GM23248 (cell line): ENCODE measurements around the gene ZNF267. TPM values are rescaled to one million over a fixed set of nuclear protein-coding genes. Genes with fewer than 3 reads are reported as not detected.

Experiments used
- DNase-seq: peaks from one replicate; pipeline ENCODE4 v3.0.0-alpha.2; 2015
- H2AFZ ChIP-seq: fragments of 200-600 bp; sonication (generic); 2 replicates; pipeline ENCODE4 v1.6.1; 2016; ENCODE audit warnings: antibody characterized with exemption
- H3F3A ChIP-seq: fragments of 200-600 bp; sonication (generic); 2 replicates; pipeline ENCODE4 v1.6.1; 2016; ENCODE audit warnings: mild to moderate bottlenecking, antibody characterized with exemption, mixed run types; ENCODE audit not compliant: insufficient read depth
- H3K27ac ChIP-seq: fragments of 200-600 bp; sonication (generic); 2 replicates; pipeline ENCODE4 v1.5.1; 2016; ENCODE audit warnings: mild to moderate bottlenecking
- H3K27me3 ChIP-seq: fragments of 200-600 bp; sonication (generic); replicated peaks from 2 replicates; pipeline ENCODE4 v1.6.1; 2016; ENCODE audit warnings: mild to moderate bottlenecking; ENCODE audit not compliant: insufficient read depth
- H3K36me3 ChIP-seq: fragments of 200-600 bp; sonication (generic); 2 replicates; pipeline ENCODE4 v1.6.1; 2016; ENCODE audit warnings: low read depth, mild to moderate bottlenecking
- H3K4me1 ChIP-seq: fragments of 200-600 bp; sonication (generic); 2 replicates; pipeline ENCODE4 v1.6.1; 2016; ENCODE audit warnings: mild to moderate bottlenecking; ENCODE audit not compliant: insufficient read depth
- H3K4me2 ChIP-seq: fragments of 200-600 bp; sonication (generic); one replicate; pipeline ENCODE4 v1.6.1; 2016; ENCODE audit warnings: mild to moderate bottlenecking; ENCODE audit not compliant: unreplicated experiment
- H3K4me3 ChIP-seq: fragments of 200-600 bp; sonication (generic); 2 replicates; pipeline ENCODE4 v1.5.1; 2016; ENCODE audit warnings: mild to moderate bottlenecking
- H3K79me2 ChIP-seq: fragments of 200-600 bp; sonication (generic); 2 replicates; pipeline ENCODE4 v1.6.1; 2016; ENCODE audit warnings: mild to moderate bottlenecking; ENCODE audit not compliant: insufficient read depth
- H3K9ac ChIP-seq: fragments of 200-600 bp; sonication (generic); 2 replicates; pipeline ENCODE4 v1.6.1; 2016; ENCODE audit warnings: mild to moderate bottlenecking
- H3K9me2 ChIP-seq: fragments of 200-600 bp; sonication (generic); 2 replicates; pipeline ENCODE4 v1.6.1; 2016; ENCODE audit warnings: mixed run types, mild to moderate bottlenecking, moderate library complexity; ENCODE audit not compliant: insufficient read depth
- H3K9me3 ChIP-seq: fragments of 200-600 bp; sonication (generic); one replicate; pipeline ENCODE4 v1.6.1; 2017; ENCODE audit warnings: low read depth
- H4K20me1 ChIP-seq: fragments of 200-600 bp; sonication (generic); 2 replicates; pipeline ENCODE4 v1.6.0; 2016; ENCODE audit not compliant: insufficient read depth
- EZH2 ChIP-seq: fragments of 200-600 bp; sonication (generic); IDR thresholded peaks from 2 replicates; pipeline ENCODE4 v1.6.1; 2018; ENCODE audit warnings: antibody characterized with exemption, mild to moderate bottlenecking; ENCODE audit not compliant: insufficient read depth, poor library complexity, severe bottlenecking
- EZH2phosphoT487 ChIP-seq: fragments of 200-600 bp; sonication (generic); IDR thresholded peaks from 2 replicates; pipeline ENCODE4 v1.6.1; 2018; ENCODE audit warnings: antibody characterized with exemption, moderate library complexity, mild to moderate bottlenecking, low read depth; ENCODE audit not compliant: insufficient read depth
- WGBS, 2 experiments: methylation state at CpG; one replicate each; pipeline ENCODE4 v1.1.6; 2015 to 2017; ENCODE audit warnings: low lambda C conversion rate in 2 of 2, low coverage in 1 of 2; ENCODE audit errors: missing lambda C conversion rate in 2 of 2; 5-methylcytosine and 5-hydroxymethylcytosine counted together
- in situ Hi-C: fragments of 300-500 bp; cut with MboI; formaldehyde crosslinking; loops from 2 replicates; pipeline ENCODE4 v1.15.0; 2020
- polyA plus RNA-seq: library from polyadenylated mRNA; unstranded; fragments of >200 nt; fragmentation: Nextera tagmentation; extraction: Ambion mirVana; gene quantifications from 2 replicates; pipeline ENCODE4 v1.2.1, GENCODE V29; 2016
- total RNA-seq: library from RNA; depleted of rRNA; stranded (reverse); fragments of >200 nt; shearing (Covaris generic); gene quantifications from 2 replicates; pipeline ENCODE4 v1.2.3, GENCODE V29; 2014

The ZNF267 gene
- total and polyA plus RNA-seq, 2 experiments from 2014 or later: 3.5 to 6.6 TPM

DNA sequence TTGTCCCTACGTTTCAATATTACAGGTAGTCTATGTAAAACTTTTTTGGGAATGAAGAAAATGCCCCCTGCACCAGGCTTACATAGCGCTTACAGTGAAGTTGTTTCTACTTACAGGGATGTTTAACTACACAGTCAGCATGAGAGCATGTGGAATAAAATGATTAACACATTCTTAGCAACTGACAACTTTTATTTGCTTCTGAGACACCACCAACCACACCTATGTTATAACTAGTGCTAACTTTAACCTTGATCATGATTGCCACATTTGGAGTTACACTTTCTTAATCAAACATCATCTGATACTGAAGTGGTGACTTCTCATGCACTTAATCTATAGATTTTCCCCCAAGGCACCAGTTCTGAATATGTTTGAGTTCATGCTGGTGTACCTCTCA is 20.3 kb upstream of the ZNF267 start:
- no peak overlapping the region for H3K27ac ChIP-seq
- DNase-seq: no peak
- 27 to 33% methylated on average over 2 of the region's 2 CpGs for WGBS, 2 experiments
- no peak overlapping the region for H3K4me3 ChIP-seq
- in situ Hi-C loops: no loop called here
- H3K79me2 ChIP-seq: no peaks in the 10 kb centered on the region
- no peak overlapping the region for H3K9ac ChIP-seq
- no peaks in the 10 kb centered on the region for H3K9me2 ChIP-seq
- peaks cover 14% of the 10 kb centered on the region; the same call in 1 of the 2 replicates for H3K27me3 ChIP-seq
- H4K20me1 ChIP-seq: no peaks in the 10 kb centered on the region
- no peaks in the 10 kb centered on the region for H3K36me3 ChIP-seq
- no peaks in the 10 kb centered on the region for H3K9me3 ChIP-seq
- no peak overlapping the region for H3K4me2 ChIP-seq
- TF ChIP-seq EZH2phosphoT487 (no peak), EZH2 (no peak)
- no peak overlapping the region for H2AFZ ChIP-seq
- H3K4me1 ChIP-seq: no peaks in the 10 kb centered on the region
- no peaks in the 10 kb centered on the region for H3F3A ChIP-seq

DNA sequence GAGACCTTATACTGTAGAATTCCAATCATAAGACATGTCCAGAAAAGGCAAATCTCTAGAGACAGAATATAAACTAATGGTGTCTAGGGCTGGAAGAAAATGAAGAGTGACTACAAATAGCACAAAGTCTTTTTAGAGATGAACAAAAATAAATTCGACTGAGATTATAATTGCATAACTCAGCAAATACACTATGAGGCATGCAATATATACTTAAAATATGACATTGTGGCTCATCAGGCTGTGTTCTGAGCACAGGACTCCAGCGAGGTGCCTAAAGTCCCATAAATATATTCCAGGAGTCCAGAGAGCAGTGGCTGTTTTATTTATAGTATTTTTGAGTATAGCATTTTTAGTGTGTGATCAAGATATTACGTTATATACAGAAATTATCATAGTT is 13.1 kb upstream of the ZNF267 start:
- no peak overlapping the region for H3K4me2 ChIP-seq
- no peaks in the 10 kb centered on the region for H3K4me1 ChIP-seq
- H3K9me2 ChIP-seq: no peaks in the 10 kb centered on the region
- H3K9ac ChIP-seq: no peak overlapping the region
- H4K20me1 ChIP-seq: no peaks in the 10 kb centered on the region
- no peaks in the 10 kb centered on the region for H3F3A ChIP-seq
- H3K79me2 ChIP-seq: no peaks in the 10 kb centered on the region
- TF ChIP-seq EZH2phosphoT487: no peak
- TF ChIP-seq EZH2: no peak
- in situ Hi-C loops: no loop called here
- peaks cover 41% of the 10 kb centered on the region for H3K27me3 ChIP-seq
- H3K9me3 ChIP-seq: no peaks in the 10 kb centered on the region
- WGBS, 2 experiments: 62% methylated on average over 3 of the region's 3 CpGs
- H3K27ac ChIP-seq: no peak overlapping the region
- H3K36me3 ChIP-seq: no peaks in the 10 kb centered on the region
- no peak for DNase-seq
- no peak overlapping the region for H3K4me3 ChIP-seq
- H2AFZ ChIP-seq: no peak overlapping the region

DNA sequence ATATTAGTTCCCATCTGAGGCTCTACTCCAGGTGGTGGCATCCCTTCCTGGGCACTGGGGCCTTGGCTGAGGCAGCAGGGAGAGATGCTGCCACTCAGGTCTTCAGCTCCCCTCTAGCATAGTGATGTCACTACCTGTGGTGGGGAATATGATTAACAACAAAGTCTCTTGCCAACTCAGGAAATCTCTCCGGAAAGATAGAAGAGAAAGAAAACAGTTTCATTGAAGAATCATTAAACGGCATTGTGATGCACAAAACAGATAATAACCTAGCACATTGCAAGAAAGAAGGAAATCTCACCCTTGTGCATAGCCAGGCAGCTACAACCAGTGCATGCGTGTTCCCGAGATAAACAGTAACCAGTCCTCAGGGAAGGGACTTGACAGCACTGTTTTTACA is 12.2 kb upstream of the ZNF267 start:
- in situ Hi-C loops: no loop called here
- 73 to 76% methylated on average over 4 of the region's 4 CpGs for WGBS, 2 experiments
- Histone ChIP-seq H3K4me3 (no peak overlapping the region), H3K9ac (no peak overlapping the region), H3F3A (no peaks in the 10 kb centered on the region), H4K20me1 (no peaks in the 10 kb centered on the region), H3K27ac (no peak overlapping the region), H2AFZ (no peak overlapping the region), H3K27me3 (peaks cover 41% of the 10 kb centered on the region), H3K4me2 (no peak overlapping the region), H3K79me2 (no peaks in the 10 kb centered on the region), H3K36me3 (no peaks in the 10 kb centered on the region), H3K9me3 (no peaks in the 10 kb centered on the region), H3K4me1 (no peaks in the 10 kb centered on the region), H3K9me2 (no peaks in the 10 kb centered on the region)
- no peak for DNase-seq
- TF ChIP-seq EZH2 (no peak), EZH2phosphoT487 (no peak)

DNA sequence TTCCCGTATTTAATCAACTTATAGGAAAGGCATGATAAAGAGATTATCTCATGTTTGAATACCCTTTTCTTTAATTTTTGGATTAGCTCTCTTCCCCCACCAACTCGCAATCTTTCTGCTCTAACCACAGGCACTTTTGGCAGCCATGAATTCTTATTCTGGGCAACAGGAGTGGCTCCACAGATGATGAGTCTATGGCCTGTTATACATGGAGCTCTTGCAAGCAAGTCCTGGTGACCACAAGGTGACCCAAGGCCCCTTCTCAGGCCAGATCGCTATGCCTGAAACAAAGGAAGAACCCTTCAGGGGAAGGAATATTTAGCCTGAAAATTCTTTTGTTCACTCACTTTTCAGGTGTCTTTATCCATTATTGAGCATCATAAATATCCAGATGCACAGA is 10.8 kb upstream of the ZNF267 start:
- no peaks in the 10 kb centered on the region for H3F3A ChIP-seq
- no peak for DNase-seq
- no peak overlapping the region for H3K9ac ChIP-seq
- no peaks in the 10 kb centered on the region for H3K36me3 ChIP-seq
- in situ Hi-C loops: no loop called here
- no peaks in the 10 kb centered on the region for H3K79me2 ChIP-seq
- no peaks in the 10 kb centered on the region for H4K20me1 ChIP-seq
- no peak overlapping the region for H2AFZ ChIP-seq
- H3K27me3 ChIP-seq: peaks cover 29% of the 10 kb centered on the region
- H3K9me3 ChIP-seq: no peaks in the 10 kb centered on the region
- no peak for TF ChIP-seq EZH2
- WGBS, 2 experiments: 65% methylated on average over 3 of the region's 3 CpGs
- no peak overlapping the region for H3K4me2 ChIP-seq
- H3K4me3 ChIP-seq: no peak overlapping the region
- H3K27ac ChIP-seq: no peak overlapping the region
- no peaks in the 10 kb centered on the region for H3K4me1 ChIP-seq
- H3K9me2 ChIP-seq: no peaks in the 10 kb centered on the region

DNA sequence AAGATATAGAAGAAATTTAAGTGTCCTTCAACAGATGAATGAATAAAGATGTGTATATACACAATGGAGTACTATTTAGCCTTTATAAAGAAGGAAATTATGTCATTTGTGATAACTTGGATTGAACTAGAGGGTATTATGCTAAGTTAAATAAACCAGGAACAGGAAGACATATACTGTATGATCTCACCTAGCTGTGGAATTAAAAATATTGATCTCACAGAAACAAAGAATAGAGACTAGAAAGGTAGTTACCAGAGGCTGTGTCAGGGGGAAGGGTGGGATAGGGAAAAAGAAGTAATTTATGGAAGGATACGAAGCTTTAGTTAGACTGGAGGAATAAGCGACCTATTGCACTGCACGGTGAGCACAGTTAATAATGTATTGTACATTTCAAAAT is 5.4 kb upstream of the ZNF267 start:
- Histone ChIP-seq H3F3A (0 out of 2 replicates have a peak, but pooled peaks cover 9% of the 10 kb centered on the region), H3K4me1 (peaks cover 14% of the 10 kb centered on the region), H3K9ac (no peak overlapping the region), H2AFZ (no peak overlapping the region), H3K9me2 (no peaks in the 10 kb centered on the region), H3K9me3 (no peaks in the 10 kb centered on the region), H3K27me3 (peaks cover 11% of the 10 kb centered on the region; the same call in 1 of the 2 replicates), H3K27ac (no peak overlapping the region), H3K36me3 (no peaks in the 10 kb centered on the region), H3K79me2 (no peaks in the 10 kb centered on the region), H3K4me2 (no peak overlapping the region), H3K4me3 (no peak overlapping the region), H4K20me1 (no peaks in the 10 kb centered on the region)
- in situ Hi-C loops: no loop called here
- DNase-seq: no peak
- 64 to 67% methylated on average over 3 of the region's 3 CpGs for WGBS, 2 experiments
- TF ChIP-seq EZH2 (no peak), EZH2phosphoT487 (no peak)
